ENCODE measurements around the gene TUBA8.
"Not testable (repeated sequence)": the region's sequence is repeated elsewhere in the genome, so short reads cannot be mapped to it uniquely, and the experiment has no call there.

TUBA8 gene

GRCh38 chr22:18077639-18078328 lies 32.8 kb upstream of the TUBA8 start, which contains the start of gene PEX26:
Gene PEX26 (plus strand): TSS chr22:18077990. CDS start chr22:18078377, 387 bp downstream.
- peak; percentile 98 for DNase-seq

- DNase-seq: peak; percentile 42
Observed at GRCh38 chr22:18078329-18079041, 32.1 kb upstream of the TUBA8 start.

DNA sequence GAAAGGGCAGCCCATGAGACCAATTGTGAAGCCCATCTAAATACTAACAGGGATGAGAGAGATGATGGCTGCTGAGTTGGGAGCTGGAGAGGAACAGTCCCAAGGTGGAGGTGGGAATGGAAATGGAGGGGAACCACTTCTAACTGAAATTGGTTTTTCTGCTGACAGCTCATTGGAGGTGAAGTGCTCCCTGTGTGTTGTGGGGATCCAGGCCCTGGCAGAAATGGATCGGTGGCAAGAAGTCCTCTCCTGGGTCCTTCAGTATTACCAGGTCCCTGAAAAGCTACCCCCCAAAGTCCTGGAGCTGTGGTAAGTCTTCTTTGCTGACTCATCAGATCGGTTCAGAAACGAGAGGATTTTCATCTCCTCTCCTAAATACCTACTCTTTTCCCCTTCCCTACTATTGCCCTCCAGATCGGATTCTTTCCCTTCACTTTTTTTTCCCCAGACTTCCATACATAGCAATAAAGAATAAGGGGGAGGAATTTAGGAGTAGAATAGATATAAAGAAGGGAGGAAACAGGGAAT lies 30.8 kb upstream of the TUBA8 start:
- DNase-seq: no peak

DNA sequence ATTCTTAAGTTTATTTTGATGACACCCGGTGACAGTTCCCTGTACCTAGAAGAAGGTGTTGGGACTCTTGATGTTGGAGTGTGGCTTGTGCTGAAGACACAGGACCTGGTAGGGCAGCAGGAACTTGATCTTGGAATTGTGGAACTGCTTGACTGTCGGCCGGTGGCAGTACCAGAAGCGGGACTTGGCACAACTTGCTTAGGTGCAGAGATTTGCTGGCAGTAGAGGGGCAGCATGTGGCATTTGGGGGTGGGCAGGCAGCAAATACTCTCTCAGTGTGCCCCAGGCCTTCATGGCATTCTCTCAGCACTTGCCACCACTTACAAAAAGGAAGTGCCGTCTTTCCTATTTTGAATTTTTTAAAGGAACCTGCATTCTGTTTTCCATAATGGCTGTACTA lies 29.2 kb upstream of the TUBA8 start:
- no peak for DNase-seq

DNA sequence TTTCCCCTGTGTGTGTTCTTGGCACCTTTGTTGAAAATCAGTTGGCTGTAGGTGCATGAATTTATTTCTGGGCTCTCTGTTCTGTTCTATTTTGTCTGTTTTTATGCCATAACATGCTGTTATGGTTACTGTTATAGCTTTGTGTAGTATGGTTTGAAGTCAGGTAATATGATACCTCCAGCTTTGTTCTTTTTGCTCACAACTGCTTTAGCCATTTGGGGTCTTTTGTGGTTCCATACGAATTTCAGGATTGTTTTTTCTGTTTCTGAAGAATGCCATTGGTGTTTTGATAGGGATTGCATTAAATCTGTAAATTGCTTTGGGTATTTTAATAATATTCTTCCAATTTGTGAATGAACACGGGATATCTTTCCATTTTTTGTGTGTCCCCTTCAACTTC lies 28.1 kb upstream of the TUBA8 start:
- no peak for DNase-seq

DNA sequence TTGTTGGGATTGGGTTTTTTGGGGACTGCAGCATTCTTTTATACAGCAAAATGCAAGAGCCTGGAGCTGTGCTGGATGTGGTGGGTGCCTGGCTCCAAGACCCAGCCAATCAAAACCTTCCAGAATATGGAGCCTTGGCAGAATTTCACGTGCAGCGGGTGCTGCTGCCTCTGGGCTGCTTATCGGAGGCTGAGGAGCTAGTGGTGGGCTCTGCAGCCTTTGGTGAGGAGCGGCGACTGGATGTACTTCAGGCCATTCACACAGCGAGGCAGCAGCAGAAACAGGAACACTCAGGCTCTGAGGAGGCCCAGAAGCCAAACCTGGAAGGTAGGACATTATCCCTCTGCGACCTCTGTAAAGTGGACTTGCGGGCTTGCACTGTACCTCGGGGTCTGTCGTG lies 27.2 kb upstream of the TUBA8 start:
- no peak for DNase-seq

DNA sequence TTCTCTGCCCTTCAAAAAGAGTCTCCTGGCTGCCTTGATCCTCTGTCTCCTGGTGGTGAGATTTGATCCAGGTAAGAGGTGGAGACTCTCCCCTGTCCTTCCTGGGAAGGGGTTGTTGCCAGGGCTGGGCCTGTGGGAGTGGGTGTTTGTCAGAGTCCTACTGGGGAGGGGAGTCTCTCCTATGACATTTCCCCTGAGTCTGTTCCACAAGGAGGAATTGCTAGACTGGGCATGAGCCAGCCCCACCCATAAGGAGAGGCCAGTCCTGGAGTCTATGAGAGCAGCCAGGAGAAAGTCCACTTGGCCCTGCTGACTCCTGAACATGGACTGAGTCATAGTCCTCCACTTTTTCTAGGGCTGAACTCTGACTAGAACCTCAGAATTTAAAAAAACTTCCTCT lies 25.4 kb upstream of the TUBA8 start:
- no peak for DNase-seq

DNA sequence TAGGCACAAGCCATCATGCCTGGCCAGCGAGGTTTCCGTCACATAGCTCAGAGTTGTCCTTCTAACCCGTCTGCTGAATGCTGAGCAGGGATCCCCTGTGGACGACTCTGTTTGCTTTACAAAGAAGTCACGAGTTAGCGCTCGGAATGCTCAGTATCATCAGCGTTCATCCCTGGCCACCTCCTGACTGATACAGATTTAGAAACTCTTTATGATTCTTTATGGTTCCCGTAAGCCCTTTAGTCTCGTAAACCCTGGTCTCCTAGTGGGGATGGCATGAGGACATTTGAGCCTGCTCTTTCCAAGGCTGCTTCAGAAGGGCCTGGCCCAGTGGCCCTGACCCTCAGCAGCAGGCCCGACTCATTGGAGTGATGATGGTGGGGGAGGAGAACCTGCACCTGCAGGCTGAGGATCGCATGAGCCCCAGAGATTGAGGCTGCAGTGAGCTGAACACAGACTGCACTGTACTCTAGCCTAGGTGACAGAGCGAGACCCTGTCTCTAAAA lies 23.2 kb upstream of the TUBA8 start:
- DNase-seq: no peak

GRCh38 chr22:18088825-18089568 lies 21.6 kb upstream of the TUBA8 start:
- DNase-seq: no peak

DNA sequence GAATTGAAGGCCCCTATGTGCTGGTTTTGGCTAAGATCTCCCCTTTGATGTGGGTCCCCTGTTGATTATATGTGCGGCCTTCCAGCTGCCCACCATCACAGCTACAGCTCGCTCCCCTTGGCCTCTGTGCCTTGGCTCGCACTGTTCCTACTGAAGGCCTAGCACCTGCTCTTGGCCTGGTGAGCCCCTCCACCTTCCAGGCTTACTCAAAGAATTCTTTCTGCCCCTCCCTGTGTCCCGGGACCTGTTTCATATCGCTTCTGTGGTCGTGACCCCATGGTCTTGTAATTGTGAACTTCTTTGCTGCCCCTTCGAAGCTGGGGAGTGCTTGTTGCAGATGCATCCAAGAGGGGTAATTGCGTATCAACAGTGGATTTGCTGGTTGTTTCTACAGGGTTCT lies 20.3 kb upstream of the TUBA8 start:
- no peak for DNase-seq

DNA sequence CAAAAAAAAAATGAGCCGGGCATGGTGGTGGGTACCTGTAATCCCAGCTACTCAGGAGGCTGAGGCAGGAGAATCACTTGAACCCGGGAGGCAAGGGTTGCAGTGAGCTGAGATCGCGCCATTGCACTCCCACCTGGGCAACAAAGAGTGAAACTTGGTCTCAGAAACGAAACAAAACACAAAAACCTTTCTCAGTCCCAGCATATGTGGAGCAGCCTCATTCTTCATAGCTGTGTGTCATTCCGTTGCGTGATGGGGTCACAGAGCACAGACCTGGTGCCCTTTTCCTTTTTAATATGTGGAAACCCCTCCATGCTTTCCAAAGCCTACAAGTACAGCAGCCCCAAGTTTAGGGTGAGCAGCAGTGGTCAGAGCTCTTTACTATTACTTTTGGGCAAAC lies 19.1 kb upstream of the TUBA8 start:
- DNase-seq: no peak

DNA sequence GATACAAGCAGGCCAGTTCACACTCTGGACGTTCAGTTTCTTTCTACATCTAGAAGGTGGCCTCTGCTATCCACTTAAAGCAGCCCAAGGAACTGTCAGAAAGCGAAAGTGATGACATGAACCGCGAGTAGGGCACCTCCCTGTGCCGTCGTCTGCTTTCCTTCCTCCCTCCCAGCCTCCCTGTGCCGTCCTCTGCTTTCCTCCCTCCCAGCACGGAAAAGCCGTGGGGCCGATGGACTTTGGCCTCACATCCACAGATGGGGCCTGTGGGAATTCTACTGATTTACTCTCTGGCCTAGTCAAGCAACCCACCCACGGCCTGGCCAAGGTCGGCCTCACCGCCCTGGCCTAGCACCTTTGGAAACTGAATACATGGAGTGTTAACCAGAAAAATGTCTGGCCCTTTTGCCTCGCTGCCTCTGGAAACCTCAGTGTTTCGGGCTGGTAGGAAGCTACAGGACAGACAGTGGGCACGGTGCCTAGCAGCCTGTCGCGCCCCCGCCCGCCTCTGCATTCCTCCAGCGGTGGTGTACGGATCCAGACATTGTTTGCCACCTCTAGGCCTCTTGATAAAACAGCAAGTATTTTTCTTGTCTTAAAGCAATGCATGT lies 18.6 kb upstream of the TUBA8 start:
- DNase-seq: no peak

- no peak for DNase-seq
Observed at GRCh38 chr22:18093661-18094060, 16.9 kb upstream of the TUBA8 start.

GRCh38 chr22:18095101-18095805 lies 15.4 kb upstream of the TUBA8 start:
- no peak for DNase-seq

DNA sequence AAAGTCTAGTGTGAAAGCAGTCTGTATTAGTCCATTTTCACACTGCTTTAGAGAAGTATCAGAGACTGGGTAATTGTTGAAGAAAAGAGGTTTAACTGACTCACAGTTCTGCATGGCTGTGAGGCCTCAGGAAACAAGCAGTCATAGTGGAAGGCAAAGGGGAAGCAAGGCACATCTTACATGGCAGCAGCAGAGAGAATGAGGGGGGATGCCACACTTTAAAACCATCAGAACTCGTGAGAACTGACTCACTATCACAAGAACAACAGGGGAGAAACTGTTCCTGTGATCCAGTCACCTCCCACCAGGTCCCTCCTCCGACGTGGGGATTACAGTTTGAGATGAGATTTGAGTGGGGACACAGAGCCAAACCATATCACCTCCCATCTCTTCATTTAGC lies 13.8 kb upstream of the TUBA8 start:
- no peak for DNase-seq

GRCh38 chr22:18100781-18101180 lies 9.8 kb upstream of the TUBA8 start:
- DNase-seq: no peak

- no peak for DNase-seq
Observed at GRCh38 chr22:18101536-18101935, 9.1 kb upstream of the TUBA8 start.

DNA sequence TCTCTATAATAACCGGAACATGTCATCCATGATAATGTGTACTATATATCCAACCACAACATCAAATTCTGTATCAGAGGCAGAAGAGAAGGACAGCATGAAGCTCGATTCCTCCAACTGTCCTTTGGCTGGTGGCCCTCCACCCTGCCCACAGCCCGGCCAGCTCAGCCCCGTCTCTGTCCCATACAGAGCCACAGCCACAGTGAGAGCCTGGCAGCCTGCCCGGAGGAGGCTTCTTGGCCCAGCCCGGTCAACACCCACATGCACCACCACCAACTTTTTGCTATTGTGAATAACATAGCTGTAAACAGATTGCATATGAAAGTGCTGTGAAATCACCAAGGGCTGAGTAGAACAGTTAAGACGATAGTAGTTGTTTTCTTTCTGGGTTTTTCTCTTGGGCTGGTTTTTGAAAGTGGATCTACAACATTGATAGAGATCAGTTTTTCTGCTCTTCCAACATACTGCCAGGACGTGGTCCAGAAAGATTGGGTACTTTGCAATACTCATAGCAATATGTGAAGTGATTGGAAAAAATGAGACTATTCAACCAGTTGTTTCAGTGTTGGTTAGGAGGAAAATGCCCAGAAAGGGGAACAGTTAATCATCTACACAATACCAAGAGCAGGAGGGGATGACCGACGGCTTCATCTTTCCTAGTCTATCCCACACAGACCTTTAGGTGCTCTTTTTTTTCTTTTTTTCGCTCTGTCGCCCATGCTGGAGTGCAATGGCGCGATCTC lies 6.9 kb upstream of the TUBA8 start:
- peak; percentile 41 for DNase-seq

DNA sequence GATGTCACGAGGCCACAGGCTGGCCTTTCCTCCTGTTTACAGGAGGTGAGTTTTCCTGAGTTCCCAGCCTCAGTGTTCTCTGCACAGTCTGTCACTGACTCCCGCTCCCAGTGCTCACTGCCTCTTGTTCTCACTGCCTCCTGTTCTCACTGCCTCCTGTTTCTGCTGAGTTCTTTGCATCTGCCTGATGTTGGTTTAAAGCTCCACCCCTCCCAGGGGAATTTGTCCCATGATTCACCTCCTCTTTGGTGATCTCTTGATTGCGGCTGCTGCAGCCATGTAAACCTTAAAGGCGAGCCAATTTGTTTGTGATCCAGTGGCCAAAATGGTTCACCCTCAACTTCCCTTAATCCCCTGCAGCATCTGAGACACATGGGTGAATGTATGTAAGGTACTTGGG lies 6.0 kb upstream of the TUBA8 start:
- DNase-seq: no peak

DNA sequence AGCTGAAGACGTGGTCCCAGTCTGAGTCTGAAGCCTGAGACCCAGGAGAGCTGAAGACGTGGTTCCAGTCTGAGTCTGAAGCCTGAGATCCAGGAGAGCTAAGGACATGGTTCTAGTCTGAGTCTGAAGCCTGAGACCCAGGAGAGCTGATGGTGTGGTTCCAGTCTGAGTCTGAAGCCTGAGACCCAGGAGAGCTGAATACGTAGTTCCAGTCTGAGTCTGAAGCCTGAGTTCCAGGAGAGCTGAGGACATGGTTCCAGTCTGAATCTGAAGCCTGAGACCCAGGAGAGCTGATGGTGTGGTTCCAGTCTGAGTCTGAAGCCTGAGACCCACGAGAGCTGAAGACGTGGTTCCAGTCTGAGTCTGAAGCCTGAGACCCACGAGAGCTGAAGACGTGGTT lies 4.6 kb upstream of the TUBA8 start:
- not testable (repeated sequence) for DNase-seq

- DNase-seq: not testable (repeated sequence)
Observed at GRCh38 chr22:18106550-18107341, 3.9 kb upstream of the TUBA8 start.
